CD14-positive monocyte (primary cell): Measurements from ENCODE around the gene PELI1. TPM values are rescaled to one million over a fixed set of nuclear protein-coding genes. Genes with fewer than 3 reads are reported as not detected.
A peak's percentile ranks its signal among the peaks of the same experiment; 100 is the strongest.

Experiments
- DNase-seq, 3 donors: peaks; one replicate each; pipeline ENCODE4 v3.0.0-alpha.2; 2011 to 2022
- H2AFZ ChIP-seq: 2 replicates; pipeline ENCODE4 v1.6.0; 2012; ENCODE audit warnings: mild to moderate bottlenecking, low read depth, low read length, inconsistent platforms; ENCODE audit not compliant: insufficient read depth, poor library complexity, severe bottlenecking
- H3K27ac ChIP-seq, 2 donors: 1 replicate in 1 of 2; 2 replicates in 1 of 2; pipeline ENCODE4 v1.5.1; 2012 to 2013; ENCODE audit warnings: low read length in 2 of 2, control low read depth in 1 of 2, inconsistent platforms in 1 of 2, low read depth in 1 of 2, mild to moderate bottlenecking in 1 of 2
- H3K27me3 ChIP-seq, 2 donors: one replicate each; pipeline versions ENCODE4 v1.6.0 to v1.6.1; 2011 to 2013; ENCODE audit warnings: low read length in 2 of 2; ENCODE audit not compliant: control insufficient read depth in 2 of 2, insufficient read depth in 2 of 2
- H3K36me3 ChIP-seq, 2 donors: replicated peaks in 1 of 2; 1 replicate in 1 of 2; 2 replicates in 1 of 2; pipeline versions ENCODE4 v1.5.1 to v1.6.1; 2012 to 2013; ENCODE audit warnings: low read length in 2 of 2, control low read depth in 1 of 2, inconsistent platforms in 1 of 2, mild to moderate bottlenecking in 1 of 2; ENCODE audit not compliant: insufficient read depth in 2 of 2, control insufficient read depth in 1 of 2
- H3K4me1 ChIP-seq, 2 donors: 1 replicate in 1 of 2; 2 replicates in 1 of 2; pipeline versions ENCODE4 v1.5.1 to v1.6.1; 2012 to 2013; ENCODE audit warnings: low read length in 2 of 2, control low read depth in 1 of 2, inconsistent platforms in 1 of 2, mild to moderate bottlenecking in 1 of 2, moderate library complexity in 1 of 2; ENCODE audit not compliant: insufficient read depth in 2 of 2, control insufficient read depth in 1 of 2
- H3K4me2 ChIP-seq: replicated peaks from 2 replicates; pipeline ENCODE3; 2012; ENCODE audit warnings: low read length, moderate library complexity, mild to moderate bottlenecking; ENCODE audit not compliant: poor library complexity, severe bottlenecking; ENCODE audit errors: extremely low read depth
- H3K4me3 ChIP-seq, 3 experiments: fragments of 200-600 bp in 1 of 3; sonication (generic) in 1 of 3; replicated peaks in 1 of 3; 1 replicate in 2 of 3; 2 replicates in 1 of 3; pipeline ENCODE4 v1.5.1; 2011 to 2013; ENCODE audit warnings: low read length in 3 of 3, mild to moderate bottlenecking in 3 of 3, control low read depth in 2 of 3, low read depth in 2 of 3, inconsistent platforms in 1 of 3, moderate library complexity in 1 of 3
- H3K79me2 ChIP-seq: 2 replicates; pipeline ENCODE4 v1.6.0; 2012; ENCODE audit warnings: mild to moderate bottlenecking, control low read depth, inconsistent platforms, low read length, moderate library complexity; ENCODE audit not compliant: insufficient read depth
- H3K9ac ChIP-seq: 2 replicates; pipeline ENCODE4 v1.6.0; 2017; ENCODE audit warnings: low read length, mild to moderate bottlenecking; ENCODE audit not compliant: insufficient read depth, poor library complexity, severe bottlenecking
- H3K9me3 ChIP-seq, 2 donors: replicated peaks in 1 of 2; 1 replicate in 1 of 2; 2 replicates in 1 of 2; pipeline versions ENCODE4 v1.5.1 to v1.6.1; 2012 to 2013; ENCODE audit warnings: low read length in 2 of 2, control low read depth in 1 of 2; ENCODE audit not compliant: control insufficient read depth in 1 of 2, insufficient read depth in 1 of 2
- H4K20me1 ChIP-seq: 2 replicates; pipeline ENCODE4 v1.6.0; 2012; ENCODE audit warnings: mild to moderate bottlenecking, low read length, control low read depth, moderate library complexity; ENCODE audit not compliant: insufficient read depth
- H3K27ac Mint-ChIP-seq, 7 donors: one replicate each; pipeline ENCODE4 v1.8.0; 2020; ENCODE audit warnings: mild to moderate bottlenecking in 7 of 7, mixed read lengths in 7 of 7, moderate library complexity in 6 of 7, inconsistent platforms in 2 of 7
- H3K27me3 Mint-ChIP-seq, 3 donors: one replicate each; pipeline ENCODE4 v1.8.0; 2021 to 2022; ENCODE audit warnings: low read depth in 3 of 3, mild to moderate bottlenecking in 3 of 3, mixed read lengths in 3 of 3, moderate library complexity in 3 of 3, inconsistent platforms in 1 of 3
- H3K36me3 Mint-ChIP-seq, 2 donors: one replicate each; pipeline ENCODE4 v1.8.0; 2020; ENCODE audit warnings: mixed read lengths in 2 of 2, inconsistent platforms in 1 of 2, mild to moderate bottlenecking in 1 of 2
- H3K4me1 Mint-ChIP-seq: one replicate; pipeline ENCODE4 v1.8.0; 2020; ENCODE audit warnings: mild to moderate bottlenecking, mixed read lengths
- H3K4me3 Mint-ChIP-seq, 2 donors: one replicate each; pipeline ENCODE4 v1.8.0; 2020; ENCODE audit warnings: mild to moderate bottlenecking in 2 of 2, mixed read lengths in 2 of 2, moderate library complexity in 1 of 2
- H3K9me3 Mint-ChIP-seq, 7 donors: one replicate each; pipeline ENCODE4 v1.8.0; 2020 to 2022; ENCODE audit warnings: mixed read lengths in 7 of 7, mild to moderate bottlenecking in 6 of 7, moderate library complexity in 6 of 7, inconsistent platforms in 2 of 7
- WGBS: methylation state at CpG from one replicate; pipeline ENCODE4 v1.1.5; 2013; ENCODE audit warnings: missing lambda C conversion rate; ENCODE audit not compliant: insufficient coverage; 5-methylcytosine and 5-hydroxymethylcytosine counted together
- intact Hi-C, 2 donors: fragments of 100-400 bp; cut with micrococcal nuclease; formaldehyde crosslinking; loops; one replicate each; pipeline versions ENCODE4 v1.15.0 to v1.15.1; 2023
- polyA plus RNA-seq, 3 donors: library from polyadenylated mRNA; depleted of rRNA in 1 of 3; unstranded in 2 of 3; stranded (reverse) in 1 of 3; fragments of 300-500 nt in 2 of 3; fragments of >200 nt in 1 of 3; fragmentation: Illumina TruSeq in 2 of 3; gene quantifications; 1 replicate in 2 of 3; 2 replicates in 1 of 3; pipeline ENCODE4 v1.2.3, GENCODE V29; 2012 to 2021
- TF ChIP-seq, protein P1 (sequence below): fragments of 200-600 bp; IDR thresholded peaks from one replicate; pipeline ENCODE4 v1.8.0; 2022; ENCODE audit warnings: antibody characterized with exemption, mild to moderate bottlenecking

Gene PELI1
- polyA plus RNA-seq, 3 donors: 44.7 to 106 (median 53.6) TPM

DNA sequence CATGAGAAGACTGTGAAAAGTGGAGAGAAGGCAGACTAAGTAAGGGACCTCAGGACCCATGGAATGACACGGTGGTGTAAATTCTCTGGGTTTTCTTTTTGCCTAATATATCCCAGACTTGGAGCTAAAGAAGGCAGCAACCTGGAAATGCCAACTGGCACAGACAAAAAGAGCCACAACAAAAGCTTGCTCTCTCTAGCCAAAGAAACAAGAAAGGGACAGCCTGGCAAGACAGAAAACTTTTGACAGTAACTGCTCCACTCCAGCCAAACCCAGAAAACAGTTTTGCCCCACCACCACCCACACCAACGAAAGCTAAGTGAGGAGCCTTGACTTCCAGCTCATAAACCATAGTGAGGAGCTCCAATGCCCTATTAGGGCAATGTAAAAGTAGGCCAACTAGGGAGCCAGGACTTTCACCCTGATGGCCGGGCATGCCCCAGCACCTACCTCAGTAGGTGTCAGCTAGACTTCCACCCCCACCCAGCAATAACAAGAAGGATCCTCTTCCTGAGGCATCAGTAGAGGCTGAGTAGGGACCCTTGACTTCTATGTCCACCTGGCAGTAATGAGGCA lies 35.5 kb downstream of the PELI1 start:
- Mint-ChIP-seq H3K4me1 (peaks cover 29% of the 10 kb centered on the region), H3K9me3 (no peaks in the 10 kb centered on the region), H3K4me3 (no peak overlapping the region), H3K36me3 (peaks cover 50 to 62% of the 10 kb centered on the region in 2 donors), H3K27me3 (peaks cover 0 to 1% (median 0%) of the 10 kb centered on the region in 3 donors), H3K27ac (peak overlapping the region in 1 of 7 donors; percentile 26)
- no peak overlapping the region for H3K9ac ChIP-seq
- no peak overlapping the region for H3K4me2 ChIP-seq
- H3K27ac ChIP-seq: no peak overlapping the region
- peaks cover 99% of the 10 kb centered on the region for H4K20me1 ChIP-seq
- WGBS: 100% methylated on average over 3 of the region's 3 CpGs
- no peak overlapping the region for H3K4me3 ChIP-seq
- H3K9me3 ChIP-seq: no peaks in the 10 kb centered on the region
- no peak for DNase-seq
- peaks cover 66% of the 10 kb centered on the region for H3K79me2 ChIP-seq
- TF ChIP-seq, protein P1, sequence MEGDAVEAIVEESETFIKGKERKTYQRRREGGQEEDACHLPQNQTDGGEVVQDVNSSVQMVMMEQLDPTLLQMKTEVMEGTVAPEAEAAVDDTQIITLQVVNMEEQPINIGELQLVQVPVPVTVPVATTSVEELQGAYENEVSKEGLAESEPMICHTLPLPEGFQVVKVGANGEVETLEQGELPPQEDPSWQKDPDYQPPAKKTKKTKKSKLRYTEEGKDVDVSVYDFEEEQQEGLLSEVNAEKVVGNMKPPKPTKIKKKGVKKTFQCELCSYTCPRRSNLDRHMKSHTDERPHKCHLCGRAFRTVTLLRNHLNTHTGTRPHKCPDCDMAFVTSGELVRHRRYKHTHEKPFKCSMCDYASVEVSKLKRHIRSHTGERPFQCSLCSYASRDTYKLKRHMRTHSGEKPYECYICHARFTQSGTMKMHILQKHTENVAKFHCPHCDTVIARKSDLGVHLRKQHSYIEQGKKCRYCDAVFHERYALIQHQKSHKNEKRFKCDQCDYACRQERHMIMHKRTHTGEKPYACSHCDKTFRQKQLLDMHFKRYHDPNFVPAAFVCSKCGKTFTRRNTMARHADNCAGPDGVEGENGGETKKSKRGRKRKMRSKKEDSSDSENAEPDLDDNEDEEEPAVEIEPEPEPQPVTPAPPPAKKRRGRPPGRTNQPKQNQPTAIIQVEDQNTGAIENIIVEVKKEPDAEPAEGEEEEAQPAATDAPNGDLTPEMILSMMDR: no peak
- peaks cover 38 to 54% of the 10 kb centered on the region in 2 donors for H3K36me3 ChIP-seq
- no peak overlapping the region for H2AFZ ChIP-seq
- peaks cover 9 to 26% of the 10 kb centered on the region in 2 donors for H3K4me1 ChIP-seq
- intact Hi-C loops: no loop called here
- no peaks in the 10 kb centered on the region for H3K27me3 ChIP-seq

DNA sequence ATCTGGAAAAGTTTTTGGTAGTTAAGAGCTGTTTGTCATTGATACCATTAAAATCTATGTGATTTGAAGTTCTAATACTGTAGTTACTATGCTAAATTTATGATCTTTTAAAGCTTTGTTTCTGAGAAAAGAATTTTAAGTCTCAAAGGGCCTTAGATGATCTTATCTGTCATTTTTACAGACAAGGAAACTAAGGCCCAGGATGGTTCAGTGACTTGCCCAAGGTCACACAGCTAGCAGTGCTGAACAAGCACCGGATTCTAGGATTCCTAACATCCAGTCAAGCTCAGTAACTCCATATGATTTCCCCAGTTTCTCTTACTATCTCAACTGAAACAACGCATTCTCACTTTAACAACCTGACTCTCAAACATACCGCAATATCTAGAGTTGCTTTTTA lies 37.7 kb downstream of the PELI1 start:
- intact Hi-C loops: no loop called here
- H3K4me3 ChIP-seq: no peak overlapping the region
- no peak for DNase-seq
- TF ChIP-seq, protein P1: no peak
- H2AFZ ChIP-seq: no peak overlapping the region
- no peak overlapping the region for H3K9ac ChIP-seq
- H3K36me3 ChIP-seq: peaks cover 53 to 72% of the 10 kb centered on the region in 2 donors
- peaks cover 25% of the 10 kb centered on the region for H3K4me1 Mint-ChIP-seq
- 100% methylated on average over 1 of the region's 3 CpGs for WGBS
- no peaks in the 10 kb centered on the region for H3K9me3 Mint-ChIP-seq
- peaks cover 9 to 17% of the 10 kb centered on the region in 2 donors for H3K4me1 ChIP-seq
- H4K20me1 ChIP-seq: peaks cover 100% of the 10 kb centered on the region
- no peak overlapping the region for H3K4me3 Mint-ChIP-seq
- H3K9me3 ChIP-seq: no peaks in the 10 kb centered on the region
- no peaks in the 10 kb centered on the region for H3K27me3 ChIP-seq
- H3K79me2 ChIP-seq: peaks cover 47% of the 10 kb centered on the region
- H3K4me2 ChIP-seq: no peak overlapping the region
- peak overlapping the region in 1 of 2 donors; percentile 59 for H3K27ac ChIP-seq
- H3K27ac Mint-ChIP-seq: peak overlapping the region in 1 of 7 donors; percentile 17
- peaks cover 63 to 82% of the 10 kb centered on the region in 2 donors for H3K36me3 Mint-ChIP-seq
- H3K27me3 Mint-ChIP-seq: peaks cover 0 to 1% (median 0%) of the 10 kb centered on the region in 3 donors
